ENCODE results near the gene USP54. TPM values are rescaled to one million over a fixed set of nuclear protein-coding genes. Genes with fewer than 3 reads are reported as not detected.

Gene USP54
- total RNA-seq, 2 experiments from 2014 or later, result 2.7 to 3.2 TPM

GRCh38 chr10:73486601-73487000, 104.5 kb downstream of the USP54 start:
- Histone ChIP-seq H3K27ac (ENCODE audit: low read depth in 1 of 2, low read length in 2 of 2) (no peak overlapping the region), H3K36me3 (ENCODE audit: insufficient read depth, low read length) (peaks cover 15% of the 10 kb centered on the region), H3K27me3 (ENCODE audit: control insufficient read depth in 1 of 2, insufficient read depth in 2 of 2, low read length in 2 of 2) (no peaks in the 10 kb centered on the region), H3K4me1 (ENCODE audit: insufficient read depth, low read length) (peaks cover 2% of the 10 kb centered on the region), H3K9me3 (ENCODE audit: control insufficient read depth in 1 of 2, insufficient read depth in 1 of 2, low read length in 2 of 2) (no peaks in the 10 kb centered on the region), H3K4me3 (ENCODE audit: low read length) (no peak overlapping the region)
- TF ChIP-seq CTCF (IDR thresholded peaks at IDR 0.05), result no peak
- CTCF ChIA-PET, result no interaction called here
- POLR2A ChIA-PET, result interaction anchor here (1.7 kb wide), 1 partner anchor 9 kb away, joined by 5 read pairs; the partner anchor contains the start of gene PPP3CB
- Mint-ChIP-seq H3K27ac (no peak overlapping the region), H3K4me1 (ENCODE audit: low read depth) (peaks cover 45% of the 10 kb centered on the region), H3K4me3 (no peak overlapping the region), H3K36me3 (ENCODE audit: low read depth) (peaks cover 42% of the 10 kb centered on the region), H3K9me3 (no peaks in the 10 kb centered on the region), H3K27me3 (no peaks in the 10 kb centered on the region)
- ATAC-seq (ENCODE audit: poor library complexity) (no peak), DNase-seq (no peak)
- intact Hi-C loops (cut with DNase I, micrococcal nuclease), result no loop called here

GRCh38 chr10:73485320-73485719, 105.8 kb downstream of the USP54 start:
- CTCF ChIA-PET, result interaction anchor here (1.5 kb wide), 1 partner anchor 9 kb away, joined by 5 read pairs; no protein-coding TSS in a partner anchor
- no peaks in the 10 kb centered on the region for H3K9me3 ChIP-seq (ENCODE audit: control insufficient read depth in 1 of 2, insufficient read depth in 1 of 2, low read length in 2 of 2)
- no peak overlapping the region for H3K4me3 ChIP-seq (ENCODE audit: low read length)
- Mint-ChIP-seq H3K27me3 (no peaks in the 10 kb centered on the region), H3K36me3 (ENCODE audit: low read depth) (peaks cover 45% of the 10 kb centered on the region), H3K9me3 (no peaks in the 10 kb centered on the region), H3K4me1 (ENCODE audit: low read depth) (peaks cover 44% of the 10 kb centered on the region), H3K27ac (peak overlapping the region; percentile 44), H3K4me3 (no peak overlapping the region)
- DNase-seq (no peak), ATAC-seq (ENCODE audit: poor library complexity) (no peak)
- H3K36me3 ChIP-seq (ENCODE audit: insufficient read depth, low read length), result peaks cover 15% of the 10 kb centered on the region
- H3K27ac ChIP-seq (ENCODE audit: low read depth in 1 of 2, low read length in 2 of 2), result no peak overlapping the region
- peaks cover 6% of the 10 kb centered on the region for H3K4me1 ChIP-seq (ENCODE audit: insufficient read depth, low read length)
- no peak for TF ChIP-seq CTCF (IDR thresholded peaks at IDR 0.05)
- POLR2A ChIA-PET, result interaction anchor here (1.0 kb wide), 1 partner anchor 11 kb away, joined by 3 read pairs; no protein-coding TSS in a partner anchor
- H3K27me3 ChIP-seq (ENCODE audit: control insufficient read depth in 1 of 2, insufficient read depth in 2 of 2, low read length in 2 of 2), result no peaks in the 10 kb centered on the region
- intact Hi-C loops (cut with DNase I, micrococcal nuclease), result no loop called here

GRCh38 chr10:73480158-73480557, 111.0 kb downstream of the USP54 start:
- ChIA-PET POLR2A (interaction anchor here (0.6 to 2.2 kb wide), 3 partner anchors 15 to 1584 kb away, joined by 3 to 7 read pairs (median 5); partner anchors contain the start of gene PPP3CB), CTCF (no interaction called here)
- H3K27ac ChIP-seq (ENCODE audit: low read depth in 1 of 2, low read length in 2 of 2), result no peak overlapping the region
- peaks cover 35% of the 10 kb centered on the region for H3K4me1 Mint-ChIP-seq (ENCODE audit: low read depth)
- peak overlapping the region; percentile 30 for H3K27ac Mint-ChIP-seq
- intact Hi-C loops (cut with DNase I, micrococcal nuclease), result no loop called here
- H3K9me3 ChIP-seq (ENCODE audit: control insufficient read depth in 1 of 2, insufficient read depth in 1 of 2, low read length in 2 of 2), result no peaks in the 10 kb centered on the region
- H3K4me1 ChIP-seq (ENCODE audit: insufficient read depth, low read length), result peaks cover 6% of the 10 kb centered on the region
- H3K36me3 Mint-ChIP-seq (ENCODE audit: low read depth), result peaks cover 58% of the 10 kb centered on the region
- DNase-seq, result no peak
- H3K4me3 ChIP-seq (ENCODE audit: low read length), result no peak overlapping the region
- peaks cover 48% of the 10 kb centered on the region for H3K36me3 ChIP-seq (ENCODE audit: insufficient read depth, low read length)
- H3K4me3 Mint-ChIP-seq, result no peak overlapping the region
- H3K9me3 Mint-ChIP-seq, result no peaks in the 10 kb centered on the region
- TF ChIP-seq CTCF (IDR thresholded peaks at IDR 0.05), result no peak
- H3K27me3 Mint-ChIP-seq, result no peaks in the 10 kb centered on the region
- no peak for ATAC-seq (ENCODE audit: poor library complexity)
- H3K27me3 ChIP-seq (ENCODE audit: control insufficient read depth in 1 of 2, insufficient read depth in 2 of 2, low read length in 2 of 2), result no peaks in the 10 kb centered on the region
